Activated T-cell treated with anti-CD3 and anti-CD28 coated beads for 48 hours (primary cell): ENCODE measurements around the gene MAPRE2.

ENCODE experiments used
- DNase-seq: peaks from one replicate; pipeline ENCODE4 v3.0.0-alpha.2; 2020; ENCODE audit warnings: low read depth

The MAPRE2 gene

DNA sequence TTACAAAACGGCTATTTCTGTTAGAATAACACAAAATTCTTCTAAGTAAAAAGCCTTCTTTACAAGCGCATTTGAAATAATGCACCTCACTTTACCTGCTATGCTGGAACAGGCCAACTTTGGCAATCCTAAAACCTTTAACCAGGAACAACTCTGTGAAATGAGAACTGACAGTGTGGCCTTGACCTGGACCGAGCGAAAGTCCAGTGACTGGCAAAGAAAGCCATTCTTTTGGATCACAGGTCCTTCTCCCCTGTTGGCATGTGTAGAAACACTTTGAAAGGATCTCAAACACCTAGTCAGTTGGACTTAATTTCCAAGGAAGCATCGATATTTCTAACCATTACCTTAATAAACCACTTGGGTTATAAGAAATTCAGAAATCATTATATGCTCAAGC lies 21.2 kb downstream of the MAPRE2 start:
- no peak for DNase-seq

DNA sequence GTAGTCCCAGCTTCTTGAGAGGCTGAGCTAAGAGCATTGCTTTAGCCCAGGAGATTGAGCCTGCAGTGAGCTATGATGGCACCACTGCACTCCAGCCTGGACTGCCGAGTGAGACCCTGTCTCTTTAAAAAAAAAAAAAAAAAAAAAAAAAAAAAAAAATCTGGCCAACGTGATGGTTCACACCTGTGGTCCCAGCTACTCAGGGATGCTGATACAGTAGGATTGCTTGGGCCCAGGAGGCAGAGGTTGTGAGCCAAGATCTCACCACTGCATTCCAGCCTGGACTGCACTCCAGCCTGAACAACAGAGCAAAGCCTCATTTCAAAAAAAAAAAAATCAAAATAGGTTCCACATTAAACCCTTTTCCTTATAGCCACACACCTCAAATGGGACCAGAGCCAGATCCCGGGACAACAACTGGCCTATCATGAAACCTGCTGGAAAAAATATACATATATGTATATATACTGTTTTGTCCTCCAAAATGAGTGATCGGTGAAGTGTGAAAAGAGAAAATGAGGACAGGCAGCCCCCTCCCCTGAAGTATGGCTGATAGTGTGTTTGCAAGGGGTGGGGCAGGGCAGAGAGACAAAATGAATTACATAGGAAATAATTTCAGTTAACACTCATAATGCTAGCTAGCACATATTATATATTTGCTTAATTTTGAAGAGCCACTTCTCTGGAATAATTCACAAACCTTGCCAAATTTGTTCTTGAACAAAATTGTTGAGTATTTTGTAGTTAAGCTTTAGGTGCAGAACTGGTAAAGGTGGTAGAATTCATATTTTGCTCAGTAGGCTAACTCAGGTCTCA lies 22.9 kb downstream of the MAPRE2 start:
- DNase-seq = no peak

DNA sequence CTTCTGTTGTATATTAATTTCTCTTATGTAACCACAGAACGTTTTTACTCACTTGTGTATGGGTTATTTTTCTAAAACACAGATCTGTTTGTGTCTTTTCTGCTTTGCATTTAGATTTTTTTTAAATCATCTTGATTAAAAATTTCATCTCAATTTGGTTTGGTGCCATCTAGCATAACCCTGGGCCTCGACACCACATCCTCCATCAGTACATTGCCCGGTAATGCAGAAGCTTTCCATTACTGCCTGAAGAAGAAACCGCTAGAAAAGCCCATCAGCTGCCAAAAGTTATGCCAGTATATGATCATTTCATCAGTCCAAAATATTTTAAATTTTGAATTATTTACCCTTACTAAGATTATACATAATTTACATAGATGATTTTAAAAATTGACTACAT lies 26.2 kb downstream of the MAPRE2 start:
- no peak for DNase-seq

DNA sequence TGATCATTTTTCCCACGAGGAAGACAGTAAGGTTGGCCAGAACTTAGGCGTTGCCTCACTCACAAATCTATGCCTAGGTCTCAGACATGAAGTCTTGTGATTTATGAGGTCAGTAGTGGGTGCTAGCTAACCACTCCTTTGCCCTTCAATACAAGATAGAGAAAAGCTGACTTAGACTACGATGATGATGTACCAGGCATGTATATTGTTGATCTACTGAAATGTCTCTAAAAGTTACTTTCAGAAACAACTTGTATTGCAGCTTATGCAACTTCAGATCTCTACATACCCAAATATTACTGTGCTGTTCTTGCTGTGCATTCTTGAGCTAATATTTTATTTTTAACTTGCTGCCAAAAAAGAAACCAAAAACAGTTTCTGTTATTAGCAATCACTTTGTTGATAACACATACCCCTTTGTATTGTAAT lies 30.6 kb downstream of the MAPRE2 start:
- DNase-seq = no peak

DNA sequence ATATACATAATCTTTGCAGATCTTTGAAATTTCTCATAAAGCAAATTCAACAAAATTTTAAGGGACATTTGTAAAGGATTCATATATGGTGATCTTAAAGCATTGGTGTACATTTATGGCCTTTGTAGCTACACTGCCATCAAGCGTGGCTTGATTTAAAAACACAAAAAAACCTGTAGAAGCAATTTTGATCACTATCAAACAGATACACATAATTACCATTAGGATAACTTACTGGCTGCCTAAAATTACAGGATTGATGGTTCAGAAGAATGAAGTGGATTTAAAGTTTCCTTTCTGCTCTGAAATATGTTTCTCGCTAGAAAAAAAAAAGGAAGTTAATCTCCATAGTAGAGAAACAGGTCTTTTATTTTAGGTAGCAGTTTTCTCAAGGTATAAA lies 31.4 kb downstream of the MAPRE2 start:
- no peak for DNase-seq

DNA sequence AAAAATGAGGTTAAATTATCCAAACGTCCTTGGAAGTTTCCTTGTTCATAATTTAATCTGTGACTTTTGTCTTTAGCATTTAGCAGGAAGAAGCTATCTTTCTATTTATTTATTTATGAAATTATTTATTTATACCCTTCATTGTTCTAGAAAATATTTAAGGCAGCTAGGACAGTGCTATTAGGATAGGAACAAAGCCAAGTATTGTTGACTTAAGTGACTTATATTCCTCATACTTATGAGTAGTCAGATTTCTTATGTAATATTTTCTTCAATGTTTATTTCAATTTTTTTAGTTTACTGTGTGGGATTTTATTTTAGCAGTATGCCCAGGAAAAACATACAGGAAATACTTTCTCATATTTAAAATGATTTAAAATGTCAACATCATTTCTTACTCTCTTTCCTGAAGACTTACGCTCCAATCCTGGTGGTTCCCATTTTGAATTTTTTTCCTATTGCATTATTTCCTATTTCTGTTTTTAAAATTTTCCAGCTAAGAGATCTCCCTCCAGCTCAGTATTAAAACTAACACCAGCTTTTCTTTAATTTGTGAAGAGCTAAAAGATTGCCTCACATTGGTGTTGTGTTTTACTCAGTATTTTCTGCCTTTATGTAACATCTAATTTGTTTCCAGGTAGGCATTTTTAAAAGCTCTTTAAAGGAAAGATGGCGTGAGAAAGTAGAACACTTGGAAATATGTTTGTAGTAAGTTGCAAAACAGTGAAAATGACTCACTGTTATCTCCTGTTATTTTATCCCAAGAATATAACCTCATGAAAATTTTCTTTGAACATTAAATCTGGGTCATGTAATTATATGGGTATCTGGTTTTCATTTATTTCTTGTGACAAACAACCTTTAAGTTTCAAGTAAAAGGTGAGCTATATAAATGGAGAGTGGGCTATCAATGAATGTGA lies 32.2 kb downstream of the MAPRE2 start:
- no peak for DNase-seq

DNA sequence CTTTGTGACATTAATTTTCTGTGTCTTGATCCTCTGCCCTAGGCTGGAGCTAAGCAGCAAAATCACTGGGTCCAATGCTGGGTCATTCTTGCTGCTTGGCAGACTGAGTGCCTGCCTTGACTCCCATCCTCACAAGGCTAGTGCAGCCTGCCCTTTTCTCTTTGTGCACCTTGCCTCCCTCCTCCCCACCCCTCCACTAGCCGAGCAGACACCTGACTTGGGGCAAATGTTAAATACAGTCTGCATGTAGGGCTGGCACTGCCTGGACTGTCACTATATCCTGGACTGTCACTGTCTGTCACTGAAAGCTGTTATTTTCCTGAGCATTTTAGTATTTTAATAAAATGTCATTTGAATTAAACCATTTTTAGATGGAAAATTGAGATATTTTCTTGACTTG lies 33.4 kb downstream of the MAPRE2 start:
- DNase-seq = no peak

DNA sequence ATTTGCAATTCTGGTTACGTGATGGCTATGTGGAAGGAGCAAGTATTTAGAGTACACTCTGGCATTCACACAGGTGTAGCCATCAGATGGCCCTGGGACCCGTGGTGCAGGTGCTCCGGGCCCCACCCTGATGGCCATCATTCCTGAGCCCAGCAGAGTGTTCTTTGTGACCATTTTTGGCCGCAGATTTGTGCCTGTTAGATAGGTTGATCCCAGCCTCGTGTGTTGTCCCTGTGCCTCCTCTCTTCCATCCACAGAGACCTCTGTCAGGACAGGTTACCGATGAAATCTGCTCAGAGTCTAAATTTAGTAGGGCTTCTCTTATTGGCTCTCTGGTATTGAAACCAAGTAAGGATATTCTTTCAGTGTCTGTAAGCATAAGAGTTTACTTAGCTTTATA lies 33.9 kb downstream of the MAPRE2 start:
- DNase-seq = no peak

DNA sequence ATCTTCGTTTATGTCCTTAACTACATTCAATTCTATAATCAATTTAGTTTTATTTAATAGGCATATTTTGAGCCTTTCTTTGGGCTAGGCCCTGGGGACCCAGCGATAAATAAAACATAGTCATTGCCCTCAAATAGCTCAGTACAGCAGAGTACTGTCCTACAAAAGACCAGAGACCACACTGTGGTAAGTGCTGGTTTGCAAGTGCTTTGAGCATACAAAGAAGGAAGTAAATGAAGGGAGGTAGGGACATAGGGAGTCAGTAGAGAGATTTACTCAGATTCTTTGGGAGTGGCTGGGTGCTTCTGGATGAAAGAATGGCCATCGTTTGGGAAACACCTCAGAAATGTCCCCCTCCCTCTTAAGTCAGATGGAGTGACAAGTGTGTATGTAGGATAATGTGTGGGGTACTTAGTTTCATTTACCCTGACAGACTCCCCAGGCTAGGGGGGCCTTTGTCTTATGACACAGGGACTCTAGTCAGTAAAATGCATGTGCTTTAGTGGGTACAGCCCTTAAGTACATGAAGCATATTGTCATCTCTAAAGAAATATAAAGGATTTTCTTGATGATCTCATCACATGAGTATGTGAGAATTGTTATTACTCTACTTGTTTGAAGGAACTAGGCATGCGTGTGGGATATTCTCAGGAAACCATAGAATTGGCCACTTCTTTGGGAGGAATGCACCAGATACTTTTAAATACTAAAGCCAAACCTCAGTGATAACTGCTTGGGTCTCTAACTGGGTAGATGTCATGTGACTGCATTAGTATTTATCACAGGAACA lies 35.1 kb downstream of the MAPRE2 start:
- DNase-seq = no peak

DNA sequence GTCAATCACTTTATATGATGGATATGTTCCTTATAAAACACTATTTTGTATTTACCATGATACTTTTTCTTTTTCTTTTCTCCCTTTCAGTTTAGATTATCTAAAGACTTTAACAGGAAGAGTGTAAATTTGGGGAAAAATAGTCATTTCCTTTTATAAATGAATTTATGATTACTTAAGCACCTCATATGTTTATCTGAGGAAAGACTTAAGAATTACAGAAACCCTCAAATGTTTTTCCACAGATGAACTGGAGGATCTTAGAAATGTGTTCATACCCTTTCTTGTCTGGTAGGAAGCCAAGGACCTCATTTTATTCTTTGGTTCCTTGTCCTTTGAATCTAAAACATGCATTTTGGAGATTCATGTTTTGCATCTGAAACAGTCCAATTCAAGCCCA lies 36.7 kb downstream of the MAPRE2 start:
- no peak for DNase-seq

DNA sequence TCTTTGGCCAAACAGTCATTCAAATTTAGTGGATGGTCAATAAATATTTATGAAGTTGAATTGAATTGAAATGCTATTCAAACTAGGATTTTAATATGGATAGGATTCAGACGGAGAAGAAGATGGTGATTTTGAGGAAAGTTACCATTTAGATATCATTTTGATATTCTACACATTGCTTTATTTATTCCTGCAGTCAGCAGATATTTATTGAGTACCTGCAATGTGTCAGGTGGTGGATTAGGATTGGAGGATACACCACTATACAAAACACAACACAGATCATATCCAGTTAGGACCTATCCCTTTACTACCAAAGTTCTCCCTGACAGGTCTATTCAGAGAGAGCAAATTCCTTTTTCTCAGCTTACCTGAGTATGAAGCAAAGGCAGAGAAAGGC lies 38.8 kb downstream of the MAPRE2 start:
- DNase-seq = no peak

DNA sequence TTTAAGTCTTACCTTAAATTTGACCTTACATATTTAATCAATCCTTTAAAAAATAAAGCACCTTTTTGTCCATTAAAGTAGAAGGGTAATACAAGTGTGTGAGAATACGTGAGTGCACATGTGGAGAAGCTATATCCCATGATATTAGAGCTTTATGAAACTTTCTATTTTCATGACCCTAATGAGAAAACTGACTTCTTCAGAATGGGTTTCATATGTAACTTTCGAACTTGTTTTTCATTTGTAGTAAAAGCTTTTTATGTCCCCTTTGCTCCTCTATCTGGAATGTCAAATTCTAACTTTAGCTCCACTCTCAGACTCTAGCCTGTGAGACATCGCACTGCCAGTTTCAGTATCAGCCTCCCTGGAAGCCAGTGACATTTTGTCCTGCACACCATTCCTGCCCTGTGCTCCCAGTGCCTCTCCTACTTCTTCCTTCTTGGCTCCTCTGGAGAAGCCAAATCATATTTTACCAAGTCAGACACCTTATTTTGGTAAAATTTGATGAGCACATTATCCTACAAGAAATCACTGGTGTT lies 42.0 kb downstream of the MAPRE2 start:
- no peak for DNase-seq

DNA sequence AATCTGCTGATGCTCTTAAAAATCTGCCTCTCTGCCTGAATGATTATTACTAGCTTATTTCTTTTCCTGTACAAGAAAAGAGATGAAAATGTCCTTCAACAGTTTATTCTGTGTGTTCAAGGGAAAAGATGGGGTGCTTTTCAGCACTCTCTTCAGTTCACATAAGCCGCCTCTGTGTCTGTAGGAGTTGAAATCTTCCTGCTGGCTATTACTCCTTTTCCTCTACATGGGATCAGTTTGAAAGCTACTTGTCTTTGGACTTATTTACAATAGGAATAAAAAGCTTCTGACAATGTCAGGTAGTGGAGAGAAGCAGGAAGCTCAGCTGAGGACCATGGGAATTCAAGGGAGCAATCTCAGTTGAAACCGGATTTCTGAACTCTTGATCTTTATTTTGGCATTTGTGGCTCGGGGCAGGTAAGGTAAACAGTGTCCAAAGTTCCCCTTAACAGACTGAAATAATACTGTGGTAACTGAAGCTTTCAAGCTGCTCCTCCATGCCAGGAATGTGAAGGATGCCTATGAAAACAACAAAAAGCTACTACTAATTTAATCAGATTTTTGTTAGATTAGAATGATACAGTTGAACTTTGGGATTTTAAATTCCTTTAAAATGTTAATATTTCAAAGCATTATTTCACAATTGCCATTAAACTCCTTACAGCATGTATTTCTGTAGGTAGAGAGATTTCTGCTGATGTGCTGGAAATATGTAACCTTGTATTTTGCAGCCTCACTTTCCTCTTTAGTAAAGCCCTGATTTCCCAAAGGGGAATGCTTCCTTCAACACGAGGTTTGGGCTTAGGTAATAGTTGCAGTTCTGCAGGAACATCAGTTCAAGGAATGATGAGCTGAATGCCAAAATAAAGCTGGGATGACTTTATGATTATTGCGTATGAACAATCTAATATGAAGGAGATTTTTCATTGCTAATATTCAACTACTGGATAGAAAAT lies 43.6 kb downstream of the MAPRE2 start:
- no peak for DNase-seq

DNA sequence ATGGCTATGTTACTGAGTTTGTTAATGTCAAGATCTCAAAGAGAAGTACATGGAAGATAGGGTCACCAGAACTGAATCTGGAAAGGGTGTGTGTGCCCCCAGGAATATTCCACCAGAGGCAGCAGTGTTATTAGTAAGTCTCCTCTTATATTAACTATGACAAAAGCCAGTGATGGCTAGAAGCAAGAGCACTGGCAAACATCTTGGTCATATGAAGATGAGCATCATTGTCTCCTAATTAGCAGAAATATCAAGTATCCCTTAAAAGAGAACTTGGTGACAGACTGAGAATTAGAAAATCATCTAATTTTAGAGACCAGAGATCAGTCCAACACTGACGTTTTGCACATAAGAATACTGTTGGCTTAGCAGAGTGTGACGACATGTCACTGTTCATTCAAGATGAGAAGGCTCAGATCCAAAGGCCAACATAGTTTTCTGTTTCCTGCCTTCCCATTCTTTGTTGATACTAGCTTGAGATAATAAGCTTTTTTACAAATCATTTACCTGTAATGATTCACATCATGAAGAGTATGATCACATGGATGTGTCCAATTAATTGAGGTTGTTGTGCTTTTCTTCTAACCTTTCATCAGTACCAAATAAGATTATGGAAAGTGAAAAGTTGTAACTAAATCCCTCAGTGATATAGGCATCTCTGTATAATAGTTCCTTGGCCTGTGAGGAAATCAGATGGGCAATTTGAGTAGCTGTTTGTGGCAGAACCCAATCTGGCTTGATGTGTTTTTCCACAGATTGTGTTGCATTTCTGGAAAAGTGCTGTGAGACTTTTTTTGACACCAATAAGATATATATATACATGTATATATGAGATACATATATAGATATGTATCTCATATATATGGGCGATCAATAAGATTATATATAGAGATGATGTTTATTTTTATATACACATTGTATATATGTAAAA lies 44.5 kb downstream of the MAPRE2 start:
- DNase-seq = no peak

DNA sequence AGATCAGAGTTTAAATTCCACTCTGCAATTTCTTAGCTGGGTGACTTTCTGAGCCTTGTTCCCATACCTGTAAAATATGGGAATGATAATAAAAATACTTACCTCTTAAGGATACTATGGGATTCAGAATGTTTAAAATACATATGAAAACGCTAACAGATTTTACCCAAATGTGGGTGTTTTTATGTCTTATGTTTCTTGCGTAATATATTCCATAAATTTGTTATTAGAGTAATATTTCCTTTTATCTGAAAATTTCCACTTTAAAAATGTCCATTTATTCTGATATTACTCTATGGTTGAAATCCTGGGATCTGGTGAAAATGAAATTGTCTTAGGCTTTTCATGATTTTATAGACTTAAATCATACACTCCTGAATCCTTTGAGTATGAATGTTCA lies 45.5 kb downstream of the MAPRE2 start:
- no peak for DNase-seq

DNA sequence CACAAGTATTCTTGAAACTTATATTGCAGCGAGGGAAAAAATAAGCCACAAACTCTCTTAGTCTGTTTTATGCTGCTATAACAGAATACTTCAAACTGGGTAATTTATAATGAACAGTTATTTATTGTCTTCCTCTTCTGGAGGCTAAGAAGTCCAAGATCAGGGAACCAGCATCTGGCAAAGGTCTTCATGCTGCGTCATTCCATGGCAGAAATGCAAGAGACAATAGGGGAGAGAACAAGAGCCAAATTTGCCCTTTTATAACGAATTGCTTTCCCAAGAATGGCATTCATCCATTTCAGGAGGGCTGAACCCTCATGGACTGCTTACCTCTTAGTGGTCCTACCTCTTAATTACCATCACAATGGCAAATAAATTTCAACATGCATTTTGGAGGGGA lies 46.5 kb downstream of the MAPRE2 start:
- DNase-seq = no peak

DNA sequence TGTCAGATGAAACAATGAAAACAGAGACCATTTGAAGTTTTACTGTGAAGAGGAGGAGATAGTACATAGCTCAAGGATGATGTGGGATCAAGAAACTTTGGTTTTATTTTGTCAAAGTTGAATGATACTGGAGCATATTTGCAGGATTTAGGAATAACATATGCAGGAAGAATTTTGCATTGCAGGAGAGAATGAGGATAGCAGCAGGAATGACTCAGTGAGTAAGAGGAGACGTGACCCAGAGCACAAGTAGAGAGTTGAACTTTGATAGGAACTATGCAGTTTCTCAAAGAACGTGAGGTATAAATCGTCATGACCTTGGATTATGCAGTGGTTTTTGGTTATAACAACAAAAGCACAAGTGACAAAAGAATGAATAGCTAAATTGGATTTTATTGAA lies 47.7 kb downstream of the MAPRE2 start:
- no peak for DNase-seq

DNA sequence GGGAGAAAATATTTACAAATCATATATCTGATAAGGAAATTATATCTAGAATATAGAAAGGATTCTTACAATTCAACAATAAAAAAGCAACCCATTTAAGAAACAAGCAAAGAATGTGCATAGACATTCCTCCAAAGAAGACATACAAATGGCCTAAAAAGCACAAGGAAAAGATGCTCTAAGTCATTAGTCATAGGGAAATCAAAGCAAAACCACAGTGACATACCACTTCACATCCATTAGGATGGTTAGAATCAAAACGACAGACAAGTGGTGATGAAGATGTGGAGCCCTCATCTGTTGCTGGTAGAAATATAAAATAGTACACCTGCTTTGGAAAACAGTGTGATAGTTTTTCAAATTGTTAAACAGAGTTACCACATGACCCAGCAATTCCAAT lies 48.2 kb downstream of the MAPRE2 start:
- no peak for DNase-seq

DNA sequence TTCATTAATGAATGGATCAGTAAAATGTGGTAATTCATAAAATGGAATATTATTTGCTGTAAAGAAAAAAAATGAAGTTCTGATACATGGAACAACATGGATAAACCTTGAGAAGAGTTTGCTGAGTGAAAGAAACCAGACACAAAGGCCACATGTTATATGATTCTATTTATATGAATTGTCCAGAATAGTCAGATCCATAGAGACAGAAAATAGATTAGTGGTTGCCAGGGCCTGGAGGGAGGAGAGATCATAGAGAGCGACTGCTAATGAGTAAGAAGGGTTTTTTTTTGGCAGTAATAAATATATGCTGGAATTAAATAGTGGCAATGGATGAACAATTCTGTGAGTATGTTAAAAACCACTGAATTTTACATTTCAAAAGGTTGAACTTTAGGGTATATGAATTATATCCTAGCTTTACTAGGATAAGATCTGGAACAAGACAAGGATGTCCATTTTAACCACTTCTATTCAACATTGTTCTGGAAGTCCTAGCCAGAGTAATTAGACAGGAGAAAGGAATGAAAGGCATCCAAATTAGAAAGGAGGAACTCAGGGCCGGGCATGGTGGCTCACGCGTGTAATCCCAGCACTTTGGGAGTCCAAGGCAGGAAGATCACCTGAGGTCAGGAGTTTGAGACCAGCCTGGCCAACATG lies 48.8 kb downstream of the MAPRE2 start:
- DNase-seq = no peak
